ENCODE measurements around the gene C16orf46.

GRCh38 chr16:81042821-81043220 is 34.2 kb downstream of the C16orf46 start:
- TF ChIP-seq CTCF (IDR thresholded peaks at IDR 0.05) (no peak), USF1 (IDR thresholded peaks at IDR 0.05; ENCODE audit: borderline replicate concordance, low read depth) (no peak)

Data from SK-N-SH (cell line).